MCF 10A (cell line): Measurements from ENCODE around the gene ADAMTS2. TPM values are rescaled to one million over a fixed set of nuclear protein-coding genes. Genes with fewer than 3 reads are reported as not detected.

Experiments
- BruUV-seq: library from RNA; stranded (reverse); fragments of 400-500 nt; replicated peaks from 2 replicates; lab custom pipeline; 2021; lab: Mats Ljungman, UMichigan
- CTCF ChIA-PET: fragments of 300-600 bp; sonication (Branson Sonifier 250); formaldehyde crosslinking; extraction: SDS; loops from one replicate; lab custom pipeline; 2021; ENCODE audit warnings: antibody characterized with exemption, inconsistent platforms; lab: Yijun Ruan, JAX
- POLR2A ChIA-PET: fragments of 300-600, 350-650 bp; sonication (Branson Sonifier 250); formaldehyde crosslinking; extraction: SDS; loops from one replicate; lab custom pipeline; 2020; ENCODE audit warnings: antibody characterized with exemption, inconsistent platforms; lab: Yijun Ruan, JAX
- DNase-seq: peaks from one replicate; pipeline ENCODE4 v3.0.0-alpha.2; 2018; ENCODE audit not compliant: unreplicated experiment
- H3K27ac Mint-ChIP-seq: one replicate; pipeline ENCODE4 v1.8.0; 2022; ENCODE audit warnings: mild to moderate bottlenecking, low read depth, mixed read lengths; ENCODE audit not compliant: unreplicated experiment
- H3K27me3 Mint-ChIP-seq: one replicate; pipeline ENCODE4 v1.8.0; 2022; ENCODE audit warnings: mixed read lengths; ENCODE audit not compliant: insufficient read depth, unreplicated experiment
- H3K36me3 Mint-ChIP-seq: one replicate; pipeline ENCODE4 v1.8.0; 2022; ENCODE audit warnings: mild to moderate bottlenecking, moderate library complexity, mixed read lengths; ENCODE audit not compliant: insufficient read depth, unreplicated experiment
- H3K4me1 Mint-ChIP-seq: one replicate; pipeline ENCODE4 v1.8.0; 2022; ENCODE audit warnings: mixed read lengths; ENCODE audit not compliant: insufficient read depth, unreplicated experiment
- H3K4me3 Mint-ChIP-seq: one replicate; pipeline ENCODE4 v1.8.0; 2022; ENCODE audit warnings: mild to moderate bottlenecking, moderate library complexity, mixed read lengths; ENCODE audit not compliant: unreplicated experiment
- H3K9me3 Mint-ChIP-seq: one replicate; pipeline ENCODE4 v1.8.0; 2022; ENCODE audit warnings: mixed read lengths; ENCODE audit not compliant: unreplicated experiment
- intact Hi-C: fragments of 100-400 bp; cut with micrococcal nuclease; formaldehyde crosslinking; loops from 2 replicates; pipeline ENCODE4 v1.14.1; 2022
- total RNA-seq: library from RNA; stranded (reverse); gene quantifications from 2 replicates; pipeline ENCODE4 v1.2.3, GENCODE V29; 2022
- TF ChIP-seq, protein P1 (sequence below): fragments of 200-600 bp; IDR thresholded peaks from one replicate; pipeline ENCODE4 v1.8.0; 2022; ENCODE audit warnings: antibody characterized with exemption, mild to moderate bottlenecking; ENCODE audit not compliant: unreplicated experiment

Gene ADAMTS2
- total RNA-seq, 1 experiment from 2014 or later: not detected

GRCh38 chr5:179168664-179169063 is 176.6 kb downstream of the ADAMTS2 start:
- Mint-ChIP-seq H3K4me1 (no peaks in the 10 kb centered on the region), H3K4me3 (no peak overlapping the region), H3K27ac (no peak overlapping the region), H3K36me3 (peaks cover 10% of the 10 kb centered on the region), H3K27me3 (no peaks in the 10 kb centered on the region), H3K9me3 (peaks cover 13% of the 10 kb centered on the region)
- DNase-seq: no peak
- TF ChIP-seq, protein P1, sequence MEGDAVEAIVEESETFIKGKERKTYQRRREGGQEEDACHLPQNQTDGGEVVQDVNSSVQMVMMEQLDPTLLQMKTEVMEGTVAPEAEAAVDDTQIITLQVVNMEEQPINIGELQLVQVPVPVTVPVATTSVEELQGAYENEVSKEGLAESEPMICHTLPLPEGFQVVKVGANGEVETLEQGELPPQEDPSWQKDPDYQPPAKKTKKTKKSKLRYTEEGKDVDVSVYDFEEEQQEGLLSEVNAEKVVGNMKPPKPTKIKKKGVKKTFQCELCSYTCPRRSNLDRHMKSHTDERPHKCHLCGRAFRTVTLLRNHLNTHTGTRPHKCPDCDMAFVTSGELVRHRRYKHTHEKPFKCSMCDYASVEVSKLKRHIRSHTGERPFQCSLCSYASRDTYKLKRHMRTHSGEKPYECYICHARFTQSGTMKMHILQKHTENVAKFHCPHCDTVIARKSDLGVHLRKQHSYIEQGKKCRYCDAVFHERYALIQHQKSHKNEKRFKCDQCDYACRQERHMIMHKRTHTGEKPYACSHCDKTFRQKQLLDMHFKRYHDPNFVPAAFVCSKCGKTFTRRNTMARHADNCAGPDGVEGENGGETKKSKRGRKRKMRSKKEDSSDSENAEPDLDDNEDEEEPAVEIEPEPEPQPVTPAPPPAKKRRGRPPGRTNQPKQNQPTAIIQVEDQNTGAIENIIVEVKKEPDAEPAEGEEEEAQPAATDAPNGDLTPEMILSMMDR: no peak
- BruUV-seq: no TSS peak
- CTCF ChIA-PET: interaction anchor here (0.8 to 1.3 kb wide), 3 partner anchors 235 to 325 kb away, joined by 5 to 7 read pairs (median 5); no protein-coding TSS in a partner anchor
- POLR2A ChIA-PET: no interaction called here
- intact Hi-C loops: no loop called here

- intact Hi-C loops: no loop called here
- no peak for DNase-seq
- H3K4me1 Mint-ChIP-seq: no peaks in the 10 kb centered on the region
- TF ChIP-seq, protein P1: no peak
- ChIA-PET POLR2A (interaction anchor here (0.8 kb wide), 1 partner anchor 236 kb away, joined by 3 read pairs; no protein-coding TSS in a partner anchor), CTCF (interaction anchor here (0.5 to 2.1 kb wide), 16 partner anchors 11 to 361 kb away, joined by 3 to 20 read pairs (median 4); no protein-coding TSS in a partner anchor)
- BruUV-seq: no TSS peak
- H3K4me3 Mint-ChIP-seq: no peak overlapping the region
- peaks cover 13% of the 10 kb centered on the region for H3K9me3 Mint-ChIP-seq
- H3K27me3 Mint-ChIP-seq: no peaks in the 10 kb centered on the region
- H3K36me3 Mint-ChIP-seq: peaks cover 10% of the 10 kb centered on the region
- no peak overlapping the region for H3K27ac Mint-ChIP-seq
Observed at GRCh38 chr5:179167871-179168451, 177.3 kb downstream of the ADAMTS2 start.

DNA sequence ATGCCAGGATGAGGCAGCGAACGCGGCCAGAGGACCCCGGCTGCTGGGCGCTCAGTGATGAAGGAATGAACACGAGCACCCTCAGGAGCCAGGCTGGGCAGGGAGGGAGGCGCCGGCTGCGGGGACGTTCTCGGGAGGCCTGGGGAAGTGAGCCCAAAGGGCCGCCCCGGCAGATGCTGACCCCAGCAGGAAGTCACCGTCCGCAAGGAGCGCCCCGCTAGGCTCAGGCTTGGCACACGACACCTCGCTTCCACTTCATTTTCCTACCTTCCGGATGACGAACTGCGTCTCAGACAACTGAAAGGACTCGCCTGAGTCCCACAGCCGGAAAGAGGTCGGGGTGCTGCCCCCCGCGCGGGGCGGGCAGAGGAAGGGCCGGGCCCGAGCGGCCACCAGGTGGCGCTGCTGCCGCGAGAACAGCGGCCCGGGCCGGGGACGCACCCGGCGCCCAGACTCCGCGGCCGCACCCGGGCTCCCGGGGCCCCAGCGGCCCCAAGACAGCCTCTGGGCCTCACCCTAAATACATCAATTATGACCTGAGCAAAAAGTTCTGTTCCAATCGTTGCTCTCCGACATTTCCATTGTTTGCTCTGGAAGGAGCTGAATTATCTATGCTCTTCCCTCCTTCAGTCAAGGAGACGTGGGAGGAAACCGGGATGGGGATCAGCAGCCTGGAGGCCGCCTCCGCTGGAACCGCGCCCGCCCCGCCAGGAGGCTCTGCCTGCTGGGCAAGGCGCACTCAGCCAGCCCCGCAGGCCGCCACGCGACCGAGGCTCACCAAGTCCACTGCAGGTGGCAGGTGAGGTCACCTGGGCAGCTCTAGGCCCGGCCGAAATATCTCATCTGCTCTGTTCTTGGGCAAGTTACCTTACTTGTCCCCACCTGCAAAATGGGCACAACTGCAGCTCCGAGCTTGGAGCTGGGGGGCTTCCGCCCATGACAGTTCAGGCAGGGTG is 178.1 kb downstream of the ADAMTS2 start:
- H3K27ac Mint-ChIP-seq: no peak overlapping the region

More for the DNA sequence above, 178.1 kb downstream of the ADAMTS2 start:
- intact Hi-C loops: no loop called here
- ChIA-PET CTCF (interaction anchor here (0.5 to 2.1 kb wide), 16 partner anchors 10 to 362 kb away, joined by 3 to 20 read pairs (median 3); no protein-coding TSS in a partner anchor), POLR2A (interaction anchor here (0.7 to 0.8 kb wide), 3 partner anchors 226 to 327 kb away, joined by 3 read pairs; no protein-coding TSS in a partner anchor)
- H3K27me3 Mint-ChIP-seq: no peaks in the 10 kb centered on the region
- H3K4me1 Mint-ChIP-seq: no peaks in the 10 kb centered on the region
- peaks cover 10% of the 10 kb centered on the region for H3K36me3 Mint-ChIP-seq
- DNase-seq: no peak
- H3K4me3 Mint-ChIP-seq: no peak overlapping the region
- TF ChIP-seq, protein P1: peak; percentile 74
- H3K9me3 Mint-ChIP-seq: peaks cover 13% of the 10 kb centered on the region
- BruUV-seq: no TSS peak
